PC-3 (cell line): Measurements from ENCODE around the gene ZNF354B. TPM values are rescaled to one million over a fixed set of nuclear protein-coding genes. Genes with fewer than 3 reads are reported as not detected.

Experiments used
- ATAC-seq: fragments of 200-7000 bp; cut with Tn5 transposase; 2 replicates; pipeline ENCODE4 v1.9.1; 2020; ENCODE audit warnings: mild to moderate bottlenecking, moderate library complexity
- Bru-seq: library from RNA; stranded (reverse); fragments of 400-500 nt; gene quantifications from one replicate; lab custom pipeline; 2021; lab: Mats Ljungman, UMichigan
- BruChase-seq, 2 experiments: library from RNA; stranded (reverse); fragments of 400-500 nt; gene quantifications; one replicate each; lab custom pipeline; 2021; lab: Mats Ljungman, UMichigan
- BruUV-seq: library from RNA; stranded (reverse); fragments of 400-500 nt; replicated peaks from 2 replicates; lab custom pipeline; 2021; lab: Mats Ljungman, UMichigan
- CTCF ChIA-PET: fragments of 300-600 bp; sonication (Branson Sonifier 250); formaldehyde crosslinking; loops from one replicate; lab custom pipeline; 2022; ENCODE audit warnings: antibody characterized with exemption; lab: Charles Lee
- POLR2A ChIA-PET: fragments of 300-600 bp; sonication (Branson Sonifier 250); formaldehyde crosslinking; loops from one replicate; lab custom pipeline; 2022; ENCODE audit warnings: antibody characterized with exemption; ENCODE audit not compliant: unreplicated experiment; lab: Charles Lee
- DNase-seq: peaks from one replicate; pipeline ENCODE4 v3.0.0-alpha.2; 2015
- H2AFZ ChIP-seq: fragments of 300-600 bp; sonication (generic); 2 replicates; pipeline ENCODE4 v1.6.0; 2016; ENCODE audit warnings: antibody characterized with exemption, low read length
- H3F3A ChIP-seq: fragments of 300-600 bp; sonication (generic); one replicate; pipeline ENCODE4 v1.6.0; 2017; ENCODE audit warnings: antibody characterized with exemption, low read length, control low read depth, mild to moderate bottlenecking; ENCODE audit not compliant: unreplicated experiment
- H3K27ac ChIP-seq: fragments of 300-600 bp; sonication (generic); 2 replicates; pipeline ENCODE4 v1.5.1; 2016; ENCODE audit warnings: mild to moderate bottlenecking, low read length
- H3K27me3 ChIP-seq: fragments of 300-600 bp; sonication (generic); 2 replicates; pipeline ENCODE4 v1.6.1; 2016; ENCODE audit warnings: low read length, mixed read lengths
- H3K36me3 ChIP-seq: fragments of 300-600 bp; sonication (generic); 2 replicates; pipeline ENCODE4 v1.6.1; 2016; ENCODE audit warnings: low read depth, mixed run types, low read length, mixed read lengths
- H3K4me1 ChIP-seq: fragments of 300-600 bp; sonication (generic); 2 replicates; pipeline ENCODE4 v1.5.1; 2016; ENCODE audit warnings: low read length; ENCODE audit not compliant: insufficient read depth
- H3K4me2 ChIP-seq: fragments of 300-600 bp; sonication (generic); 2 replicates; pipeline ENCODE4 v1.6.0; 2016; ENCODE audit warnings: low read length
- H3K4me3 ChIP-seq: fragments of 300-600 bp; sonication (generic); 2 replicates; pipeline ENCODE4 v1.5.1; 2016; ENCODE audit warnings: mild to moderate bottlenecking, low read length, mixed read lengths
- H3K79me2 ChIP-seq: fragments of 300-600 bp; sonication (generic); 2 replicates; pipeline ENCODE4 v1.6.1; 2017; ENCODE audit warnings: low read length, mixed read lengths
- H3K9ac ChIP-seq: fragments of 300-600 bp; sonication (generic); 2 replicates; pipeline ENCODE4 v1.6.0; 2016; ENCODE audit warnings: mild to moderate bottlenecking, low read length
- H3K9me2 ChIP-seq: fragments of 300-600 bp; sonication (generic); replicated peaks from 2 replicates; pipeline ENCODE4 v1.6.1; 2016; ENCODE audit warnings: mixed run types, low read length, mixed read lengths
- H3K9me3 ChIP-seq: fragments of 300-600 bp; sonication (generic); 2 replicates; pipeline ENCODE4 v1.6.1; 2016; ENCODE audit warnings: low read length, mixed read lengths
- H4K20me1 ChIP-seq: fragments of 300-600 bp; sonication (generic); 2 replicates; pipeline ENCODE4 v1.6.1; 2016; ENCODE audit warnings: low read length, mixed read lengths
- EZH2 ChIP-seq: fragments of 300-600 bp; sonication (generic); IDR thresholded peaks from one replicate; pipeline ENCODE4 v1.6.1; 2017; ENCODE audit warnings: antibody characterized with exemption, mild to moderate bottlenecking, low read length; ENCODE audit not compliant: unreplicated experiment
- EZH2phosphoT487 ChIP-seq: fragments of 300-600 bp; sonication (generic); IDR thresholded peaks from 2 replicates; pipeline ENCODE4 v1.6.1; 2018; ENCODE audit warnings: mild to moderate bottlenecking, antibody characterized with exemption, low read length, borderline replicate concordance
- intact Hi-C: fragments of 100-400 bp; cut with micrococcal nuclease; formaldehyde crosslinking; loops from 2 replicates; pipeline ENCODE4 v1.9.0; 2023
- long read RNA-seq: library from polyadenylated mRNA; unstranded; transcript quantifications from one replicate; pipeline ENCODE4 v2.0.0, GENCODE V29; 2021; ENCODE audit not compliant: unreplicated experiment
- total RNA-seq: library from RNA; depleted of rRNA; stranded (reverse); fragments of >200 nt; gene quantifications from 2 replicates; pipeline ENCODE4 v1.2.3, GENCODE V29; 2014; rRNA removed
- TF ChIP-seq, protein P1 (sequence below): fragments of 300-600 bp; sonication (generic); conservative IDR thresholded peaks from 2 replicates; pipeline ENCODE4 v1.5.1; 2017; ENCODE audit warnings: antibody characterized with exemption, low read depth, mild to moderate bottlenecking, low read length

ZNF354B gene
- 5.9 and 6.2 TPM in 2 replicates for total RNA-seq
- Bru-seq, nascent RNA, result percentile 70 among the genes with signal in this experiment
- BruChase-seq, experiment 1, labeled RNA remaining after a 6-hour chase, result percentile 69 among the genes with signal in this experiment
- BruChase-seq, experiment 2, labeled RNA remaining after a 2-hour chase, result percentile 75 among the genes with signal in this experiment
- long read RNA-seq, partial matches to known transcripts, result 3 of 13 reads
- long read RNA-seq, other reads (novel, unspliced or antisense), result 7 of 13 reads

DNA sequence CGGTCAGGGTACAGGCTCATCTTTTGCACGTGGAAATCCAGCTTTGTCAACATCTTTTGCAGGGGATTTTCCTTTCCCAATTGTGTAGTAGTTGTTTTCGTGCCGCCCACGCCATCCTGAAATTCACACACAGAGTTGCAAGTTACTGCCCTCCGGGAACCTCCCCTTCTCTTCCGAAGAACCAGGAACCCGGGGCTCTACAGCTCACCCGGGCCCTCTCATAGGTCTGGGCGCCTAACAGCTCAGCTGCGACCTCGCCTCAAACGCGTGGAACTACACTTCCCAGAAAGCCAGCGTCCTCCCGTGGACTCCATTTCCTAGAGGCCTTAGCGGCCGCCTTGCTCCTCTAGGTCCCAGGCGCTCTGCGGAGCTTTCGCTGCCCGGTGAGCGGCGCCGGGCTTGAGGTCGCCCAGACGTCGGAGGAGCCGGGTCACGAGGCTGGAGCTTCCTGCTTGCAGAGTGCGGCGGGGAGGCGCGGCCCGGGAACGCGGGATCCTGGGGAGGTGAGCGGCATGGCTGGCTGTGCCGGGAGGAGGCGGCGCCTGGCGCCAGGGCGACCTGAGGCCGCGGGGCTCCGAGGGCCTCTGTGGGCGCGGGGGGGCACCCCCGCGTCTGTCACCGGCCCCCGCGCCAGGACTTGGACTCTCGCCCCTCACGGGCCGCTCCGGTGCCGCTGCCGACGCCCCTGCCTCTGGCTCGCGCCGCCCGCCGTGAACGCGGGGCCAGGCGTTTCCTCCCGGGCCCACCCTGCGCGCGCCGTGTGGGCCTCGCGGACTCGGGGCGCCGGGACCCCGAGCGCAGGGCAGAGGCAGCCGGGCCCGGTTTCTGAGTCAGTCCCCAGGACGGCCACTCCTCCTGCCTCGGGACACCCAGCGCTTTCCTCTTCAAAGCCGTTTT lies at the start of gene ZNF354B:
Gene ZNF354B, plus strand, starts transcription at position 329 of the 897 bp plus-strand sequence. CDS start 1,095 bp downstream, outside the sequence.
- ChIA-PET CTCF (interaction anchor here (1.3 kb wide), 1 partner anchor 129 kb away, joined by 15 read pairs; the partner anchor contains the start of gene ZNF354A), POLR2A (interaction anchor here (0.5 to 0.9 kb wide), 2 partner anchors 12 to 129 kb away, joined by 6 to 8 read pairs; partner anchors contain the start of gene ZNF354A)
- Histone ChIP-seq H3K4me2 (peak within 1 kb of the TSS; percentile 78), H3K9me2 (no peaks in the 10 kb centered on the region), H4K20me1 (no peaks in the 10 kb centered on the region), H2AFZ (peak within 1 kb of the TSS; percentile 90), H3K4me3 (peak within 1 kb of the TSS; percentile 77), H3F3A (no peaks in the 10 kb centered on the region), H3K9me3 (no peaks in the 10 kb centered on the region), H3K4me1 (peaks cover 5% of the 10 kb centered on the region; the same call in 1 of the 2 replicates), H3K27ac (0 out of 2 replicates have a peak within 1 kb of the TSS, but pooled peaks have one; percentile 24), H3K9ac (peak within 1 kb of the TSS; percentile 75), H3K36me3 (peaks cover 21% of the 10 kb centered on the region), H3K27me3 (no peaks in the 10 kb centered on the region), H3K79me2 (peaks cover 20% of the 10 kb centered on the region)
- intact Hi-C loops, result loop anchor here (1.0 kb wide), 1 partner anchor 130 kb away; the partner anchor contains the start of gene ZNF354A
- TF ChIP-seq EZH2 (no peak), EZH2phosphoT487 (no peak)
- TF ChIP-seq, protein P1, sequence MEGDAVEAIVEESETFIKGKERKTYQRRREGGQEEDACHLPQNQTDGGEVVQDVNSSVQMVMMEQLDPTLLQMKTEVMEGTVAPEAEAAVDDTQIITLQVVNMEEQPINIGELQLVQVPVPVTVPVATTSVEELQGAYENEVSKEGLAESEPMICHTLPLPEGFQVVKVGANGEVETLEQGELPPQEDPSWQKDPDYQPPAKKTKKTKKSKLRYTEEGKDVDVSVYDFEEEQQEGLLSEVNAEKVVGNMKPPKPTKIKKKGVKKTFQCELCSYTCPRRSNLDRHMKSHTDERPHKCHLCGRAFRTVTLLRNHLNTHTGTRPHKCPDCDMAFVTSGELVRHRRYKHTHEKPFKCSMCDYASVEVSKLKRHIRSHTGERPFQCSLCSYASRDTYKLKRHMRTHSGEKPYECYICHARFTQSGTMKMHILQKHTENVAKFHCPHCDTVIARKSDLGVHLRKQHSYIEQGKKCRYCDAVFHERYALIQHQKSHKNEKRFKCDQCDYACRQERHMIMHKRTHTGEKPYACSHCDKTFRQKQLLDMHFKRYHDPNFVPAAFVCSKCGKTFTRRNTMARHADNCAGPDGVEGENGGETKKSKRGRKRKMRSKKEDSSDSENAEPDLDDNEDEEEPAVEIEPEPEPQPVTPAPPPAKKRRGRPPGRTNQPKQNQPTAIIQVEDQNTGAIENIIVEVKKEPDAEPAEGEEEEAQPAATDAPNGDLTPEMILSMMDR, result no peak
- BruUV-seq, result no TSS peak
- DNase-seq, result peak; percentile 93
- ATAC-seq, result peak; percentile 96

DNA sequence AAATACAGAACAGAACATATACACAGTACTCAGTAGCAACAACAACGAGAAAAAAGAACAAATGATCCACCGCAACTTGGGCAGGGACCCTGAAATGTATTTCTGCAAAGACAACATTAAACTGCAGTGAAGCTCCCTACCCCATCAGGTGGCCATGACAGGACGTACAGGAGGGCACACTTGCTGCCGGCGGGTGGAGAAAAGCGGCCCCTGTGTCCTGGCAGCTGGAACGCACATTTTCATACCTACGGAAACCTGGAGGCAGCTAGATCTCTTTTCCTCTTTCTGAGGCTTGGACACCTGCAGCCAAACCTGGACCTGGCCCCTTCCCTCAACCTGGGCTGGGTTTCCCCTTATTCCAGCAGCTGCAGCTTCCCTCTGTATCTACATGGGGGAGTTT lies 42.2 kb upstream of the ZNF354B start:
- no peaks in the 10 kb centered on the region for H3K9me3 ChIP-seq
- no peaks in the 10 kb centered on the region for H3K36me3 ChIP-seq
- no peak for TF ChIP-seq EZH2
- TF ChIP-seq, protein P1, result no peak
- TF ChIP-seq EZH2phosphoT487, result no peak
- ATAC-seq, result no peak
- intact Hi-C loops, result no loop called here
- H3K79me2 ChIP-seq, result no peaks in the 10 kb centered on the region
- ChIA-PET POLR2A (no interaction called here), CTCF (interaction anchor here (1.1 kb wide), 1 partner anchor 87 kb away, joined by 4 read pairs; no protein-coding TSS in a partner anchor)
- no peaks in the 10 kb centered on the region for H3K4me1 ChIP-seq
- peaks cover 79% of the 10 kb centered on the region for H3K27me3 ChIP-seq
- BruUV-seq, result no TSS peak
- H3K9me2 ChIP-seq, result no peaks in the 10 kb centered on the region
- H3K4me3 ChIP-seq, result no peak overlapping the region
- no peak overlapping the region for H3K27ac ChIP-seq
- H3K4me2 ChIP-seq, result no peak overlapping the region
- H2AFZ ChIP-seq, result no peak overlapping the region
- DNase-seq, result no peak
- H4K20me1 ChIP-seq, result no peaks in the 10 kb centered on the region
- no peaks in the 10 kb centered on the region for H3F3A ChIP-seq
- no peak overlapping the region for H3K9ac ChIP-seq
